Activated CD8-positive, alpha-beta memory T cell treated with anti-CD3 and anti-CD28 coated beads for 1 hour (primary cell): ENCODE data around the gene LRRK1.

Experiments
- DNase-seq, 2 donors: peaks; one replicate each; pipeline ENCODE4 v3.0.0-alpha.2; 2020; ENCODE audit warnings: low read depth in 1 of 2; ENCODE audit errors: extremely low read depth in 1 of 2

The LRRK1 gene

GRCh38 chr15:101107625-101108460 is 188.7 kb downstream of the LRRK1 start:
- no peak for DNase-seq

GRCh38 chr15:101108461-101108775 is 189.3 kb downstream of the LRRK1 start:
- DNase-seq = no peak

DNA sequence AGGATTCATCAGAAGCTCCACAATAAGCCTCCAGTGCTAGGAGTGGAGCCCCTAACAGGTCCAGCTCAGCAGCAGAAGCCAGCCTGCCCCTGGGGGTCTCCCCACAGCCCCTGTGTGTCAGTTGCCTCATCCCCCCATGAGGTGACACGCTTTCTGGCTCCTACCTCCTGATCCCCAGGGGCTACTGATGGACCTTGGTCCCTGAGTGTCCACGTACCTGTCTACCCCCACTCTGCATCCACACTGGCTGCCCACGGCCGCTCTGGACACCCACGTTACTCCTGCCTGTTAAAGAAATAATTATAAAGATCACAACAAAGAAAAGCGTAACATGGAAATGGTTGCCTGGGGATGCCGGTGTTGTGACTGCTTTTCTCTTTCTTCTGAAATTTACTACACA is 189.6 kb downstream of the LRRK1 start:
- no peak for DNase-seq

GRCh38 chr15:101110681-101111569 is 191.8 kb downstream of the LRRK1 start:
- no peak for DNase-seq

GRCh38 chr15:101111570-101112262 is 192.6 kb downstream of the LRRK1 start:
- no peak for DNase-seq

DNA sequence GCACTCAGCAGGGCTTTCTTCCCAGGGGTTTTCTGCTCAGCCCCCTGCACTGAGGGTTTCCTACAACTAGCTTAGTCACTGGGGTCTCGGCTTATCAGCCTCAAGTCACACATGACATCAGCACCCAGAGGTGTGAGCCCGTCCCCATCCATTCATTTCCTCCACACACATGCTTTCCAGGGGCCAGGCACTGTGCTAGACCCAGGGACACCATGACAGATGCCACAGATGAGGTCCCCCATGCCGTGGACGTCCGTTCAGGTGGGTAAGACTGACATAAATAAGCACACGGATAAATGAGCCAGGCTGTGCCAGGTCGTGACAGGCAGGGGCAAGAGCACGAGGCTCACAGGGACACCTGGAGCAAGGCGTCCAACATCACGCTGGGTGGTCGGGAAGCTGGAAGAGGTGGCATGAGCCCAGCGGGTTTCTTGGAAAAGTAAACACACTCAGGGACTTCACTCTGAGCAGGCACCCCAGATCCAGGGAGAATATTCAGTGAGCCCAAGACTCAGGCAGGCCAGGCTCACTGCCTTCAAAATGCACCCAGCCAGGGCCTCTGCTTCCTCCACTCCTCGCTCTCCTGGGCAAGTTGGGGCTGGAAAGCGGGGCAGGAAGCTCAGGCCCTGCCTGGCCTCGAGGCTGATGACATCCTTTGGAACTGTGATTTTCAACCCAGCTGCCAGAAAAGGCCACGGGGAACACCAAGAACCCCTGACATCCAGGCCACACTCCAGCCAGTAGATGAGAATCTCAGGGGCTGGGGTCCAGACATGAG is 193.4 kb downstream of the LRRK1 start:
- no peak for DNase-seq

- no peak for DNase-seq
These were observed 194.2 kb downstream of the LRRK1 start for GRCh38 chr15:101113114-101114005.

GRCh38 chr15:101114166-101114565 is 195.0 kb downstream of the LRRK1 start:
- no peak for DNase-seq

DNA sequence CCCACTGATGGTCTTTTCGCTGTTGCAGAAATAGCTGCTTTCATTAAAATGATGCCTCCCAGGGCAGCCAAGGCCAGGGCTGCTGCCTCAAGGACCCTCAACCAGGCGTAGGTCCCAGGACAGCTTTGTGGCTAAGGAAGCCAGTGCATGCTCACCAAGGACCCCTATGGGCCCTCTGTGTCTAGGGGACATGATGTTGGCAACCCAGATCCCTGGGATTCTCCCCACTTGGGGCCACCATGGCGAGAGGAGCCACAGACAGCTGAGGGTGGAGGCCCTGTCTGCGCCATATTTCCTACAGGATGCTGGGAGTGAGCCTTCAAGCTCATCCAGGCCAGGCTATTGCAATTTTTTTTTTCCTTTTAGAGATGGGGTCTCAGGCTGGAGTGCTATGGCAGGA is 195.5 kb downstream of the LRRK1 start:
- DNase-seq = no peak

DNA sequence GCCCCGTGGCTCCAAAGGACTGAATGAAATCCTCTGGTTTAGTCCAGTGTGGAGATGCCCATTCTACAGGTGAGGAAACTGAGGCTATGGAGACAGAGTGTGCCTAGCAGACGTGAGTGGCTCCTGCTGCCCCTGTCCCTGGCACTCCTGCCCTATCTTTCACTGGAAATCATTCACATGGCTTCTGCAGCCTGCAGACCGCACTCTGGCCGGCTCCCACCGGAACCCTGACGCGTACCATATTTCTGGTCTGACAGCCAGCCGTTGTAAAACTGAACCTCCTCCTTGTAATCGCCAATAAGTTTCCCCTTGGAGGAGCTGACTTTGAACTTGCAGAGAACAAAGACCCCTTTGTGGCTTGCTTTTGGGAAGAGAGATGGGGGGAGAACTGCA is 196.2 kb downstream of the LRRK1 start:
- no peak for DNase-seq

DNA sequence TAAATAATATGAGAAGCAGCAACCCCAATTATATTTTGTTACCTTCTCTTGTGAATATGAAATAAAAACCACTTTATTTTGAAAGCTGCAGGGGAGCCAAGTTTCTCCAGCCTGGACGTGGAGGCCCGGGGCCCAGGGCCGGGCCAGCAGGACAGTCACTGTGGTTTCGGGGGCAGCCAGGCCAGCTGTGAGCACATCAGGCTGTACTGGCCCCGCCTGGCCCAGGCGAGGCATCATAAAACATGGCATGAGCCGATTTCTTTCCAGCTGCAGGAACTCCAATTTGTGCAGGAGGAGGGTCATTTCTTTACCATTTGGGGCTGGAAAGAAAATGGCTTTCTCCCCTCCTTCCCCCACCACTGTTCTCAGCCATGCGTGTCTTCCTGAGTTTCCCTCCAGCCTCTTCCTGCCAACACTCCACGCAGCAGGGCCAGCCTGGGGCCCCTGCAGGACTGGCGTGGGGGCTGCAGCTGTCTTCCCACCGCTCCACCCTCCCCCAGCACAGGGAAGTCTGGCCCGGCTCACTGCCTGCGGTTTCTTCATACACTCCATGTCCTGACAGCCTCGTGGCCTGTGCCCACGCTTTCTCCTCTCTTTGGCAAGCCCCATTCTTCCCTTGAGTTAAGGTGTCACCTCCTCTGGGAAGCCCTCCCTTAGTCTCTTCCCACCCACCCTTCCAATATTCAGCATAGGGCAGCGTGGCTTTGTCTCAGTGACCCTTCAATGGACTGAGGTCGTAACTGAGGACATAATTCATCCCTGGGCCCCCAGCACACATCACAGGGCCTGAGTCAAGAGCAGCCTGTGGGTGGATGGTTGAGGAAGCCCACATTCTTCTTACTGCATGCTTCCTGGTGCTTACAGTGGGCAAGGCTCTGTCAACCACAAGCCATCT is 196.9 kb downstream of the LRRK1 start:
- no peak for DNase-seq

GRCh38 chr15:101116681-101116976 is 197.5 kb downstream of the LRRK1 start:
- DNase-seq = no peak

DNA sequence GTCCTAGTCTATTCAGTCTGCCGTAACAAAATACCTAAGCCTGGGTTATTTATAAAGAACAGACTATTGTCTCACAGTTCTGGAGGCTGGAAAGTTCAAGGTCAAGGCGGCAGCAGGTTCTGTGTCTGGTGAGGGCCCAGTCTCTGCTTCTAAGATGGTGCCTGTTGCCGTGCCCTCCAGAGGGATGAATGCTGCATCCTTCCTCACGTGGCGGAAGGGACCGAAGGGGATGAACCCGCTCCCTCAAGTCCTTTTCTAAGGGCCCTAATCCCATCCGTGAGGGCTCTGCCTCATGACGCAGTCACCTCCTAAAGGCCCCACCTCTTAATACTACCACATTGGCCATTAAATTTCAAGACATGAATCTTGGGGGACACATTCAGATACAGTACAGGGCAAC is 199.0 kb downstream of the LRRK1 start:
- no peak for DNase-seq

DNA sequence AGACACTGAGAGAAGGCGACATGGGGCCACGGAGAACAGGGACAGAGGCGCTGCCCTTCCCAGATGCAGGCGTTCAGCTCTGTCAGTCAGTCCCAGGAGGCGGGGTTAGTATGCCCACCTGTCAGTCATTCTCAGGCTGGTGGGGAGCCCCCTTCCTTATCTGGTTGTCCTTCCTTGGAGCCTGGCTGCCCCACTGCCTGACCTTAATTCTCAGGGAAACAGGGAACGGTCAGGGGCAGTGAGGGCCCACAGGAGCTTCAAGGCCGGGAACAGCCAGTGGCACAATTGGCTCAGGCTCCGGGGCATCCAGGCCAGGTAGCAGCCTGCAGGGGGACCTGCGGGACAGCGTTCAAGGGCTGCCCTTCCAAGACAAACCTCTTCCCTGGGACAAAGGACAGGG is 199.5 kb downstream of the LRRK1 start:
- DNase-seq = no peak

DNA sequence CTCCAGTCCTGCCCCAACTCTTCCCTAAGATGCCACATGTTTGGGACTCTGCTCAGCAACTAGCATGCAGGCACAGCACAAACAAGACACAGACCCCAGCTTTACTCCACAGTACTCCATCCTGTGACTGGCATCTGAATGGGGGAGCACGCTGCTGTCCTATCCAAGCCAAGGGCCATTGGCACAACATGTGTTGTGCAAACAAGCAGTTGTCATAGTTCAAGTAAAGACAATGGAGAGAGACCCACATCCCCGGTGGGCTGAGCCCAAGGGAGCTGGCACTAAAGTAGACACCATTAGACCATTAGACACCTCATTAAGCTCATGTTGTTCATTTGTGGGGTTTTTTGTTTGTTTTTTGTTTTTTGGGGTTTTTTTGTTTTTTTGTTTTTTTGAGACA is 200.0 kb downstream of the LRRK1 start:
- DNase-seq = no peak
